Testis (tissue), 2 donors: ENCODE data around the gene DYDC1.

Experiments
- CTCF ChIP-seq, 3 experiments: fragments of 450-650 bp in 2 of 3; fragments of 200-600 bp in 1 of 3; sonication (generic) in 1 of 3; IDR thresholded peaks; one replicate each; pipeline ENCODE4 v1.5.1; 2016 to 2019; ENCODE audit warnings: antibody characterized with exemption in 3 of 3, mild to moderate bottlenecking in 2 of 3, moderate library complexity in 1 of 3
- POLR2A ChIP-seq: fragments of 450-650 bp; IDR thresholded peaks from one replicate; pipeline ENCODE4 v1.6.1; 2017; ENCODE audit warnings: antibody characterized with exemption, mild to moderate bottlenecking, moderate library complexity

DNA sequence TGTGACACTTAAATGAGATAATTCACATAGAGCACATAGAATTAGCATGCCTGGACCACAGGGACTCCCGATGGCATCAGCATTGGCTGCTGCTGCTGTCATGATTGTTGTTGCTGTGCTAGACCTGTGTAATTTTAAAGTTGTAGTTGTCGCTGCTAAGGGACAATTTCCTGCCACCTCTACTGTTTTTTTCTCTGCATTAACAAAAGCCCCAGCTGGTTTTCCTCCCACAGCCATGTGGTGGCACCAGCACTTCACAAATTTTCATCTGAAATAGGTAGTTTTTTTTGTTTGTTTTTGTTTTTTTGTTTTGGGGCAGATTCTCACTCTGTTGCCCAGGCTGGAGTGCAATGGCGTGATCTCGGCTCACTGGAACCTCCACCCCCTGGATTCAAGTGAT, 26.4 kb upstream of the DYDC1 start:
- TF ChIP-seq CTCF (IDR thresholded peaks at IDR 0.05) (peak; percentile 14 to 67 (median 65)), POLR2A (no peak)
